Endothelial cell of umbilical vein (primary cell): ENCODE data around the gene CST1. TPM values are rescaled to one million over a fixed set of nuclear protein-coding genes. Genes with fewer than 3 reads are reported as not detected.

Source experiments
- BruUV-seq: library from RNA; stranded (reverse); fragments of 400-500 nt; replicated peaks from 2 replicates; lab custom pipeline; 2021; lab: Mats Ljungman, UMichigan
- CTCF ChIA-PET: fragments of 300-600, 350-600 bp; sonication (Branson Sonifier 250); formaldehyde crosslinking; loops from one replicate; lab custom pipeline; 2021; ENCODE audit warnings: antibody characterized with exemption, inconsistent platforms; lab: Charles Lee
- POLR2A ChIA-PET: fragments of 300-600, 350-600 bp; sonication (Branson Sonifier 250); formaldehyde crosslinking; loops from one replicate; lab custom pipeline; 2021; ENCODE audit warnings: antibody characterized with exemption, inconsistent platforms; lab: Charles Lee
- DNase-seq: peaks from one replicate; pipeline ENCODE4 v3.0.0-alpha.2; 2011; ENCODE audit warnings: low read depth, low spot score
- FAIRE-seq: peaks from 2 replicates; lab custom pipeline; 2011; peaks lifted over from hg19 to GRCh38; lab: Jason Lieb, UNC
- H2AFZ ChIP-seq: 2 replicates; pipeline ENCODE4 v1.6.0; 2012; ENCODE audit warnings: low read depth, low read length, control low read depth, inconsistent platforms
- H3K27ac ChIP-seq: 2 replicates; pipeline ENCODE4 v1.5.1; 2011; ENCODE audit warnings: low read depth, mild to moderate bottlenecking, control low read depth, low read length, moderate library complexity; ENCODE audit not compliant: insufficient read depth
- H3K27me3 ChIP-seq, 2 experiments: 2 replicates each; pipeline versions ENCODE4 v1.6.0 to v1.6.1; 2011; ENCODE audit warnings: low read length in 2 of 2, mixed read lengths in 1 of 2; ENCODE audit not compliant: control insufficient read depth in 2 of 2, insufficient read depth in 2 of 2
- H3K36me3 ChIP-seq, 2 experiments: 2 replicates in 1 of 2; 3 replicates in 1 of 2; pipeline ENCODE4 v1.5.1; 2011; ENCODE audit warnings: low read length in 2 of 2, mild to moderate bottlenecking in 1 of 2, moderate library complexity in 1 of 2; ENCODE audit not compliant: control insufficient read depth in 2 of 2, insufficient read depth in 2 of 2; ENCODE audit errors: extremely low read depth in 1 of 2
- H3K4me1 ChIP-seq: 3 replicates; pipeline ENCODE4 v1.5.1; 2011; ENCODE audit warnings: mild to moderate bottlenecking, low read length; ENCODE audit not compliant: control insufficient read depth, insufficient read depth; ENCODE audit errors: extremely low read depth
- H3K4me2 ChIP-seq: 2 replicates; pipeline ENCODE4 v1.6.1; 2011; ENCODE audit warnings: low read length, control low read depth, mixed read lengths; ENCODE audit not compliant: insufficient read depth
- H3K4me3 ChIP-seq, 3 experiments: fragments of 200-600 bp in 1 of 3; sonication (generic), shearing (Covaris generic) in 1 of 3; replicated peaks in 1 of 3; 2 replicates each; pipeline ENCODE4 v1.5.1; 2011 to 2016; ENCODE audit warnings: control low read depth in 3 of 3, low read length in 3 of 3, mild to moderate bottlenecking in 2 of 3, inconsistent platforms in 1 of 3, low read depth in 1 of 3, moderate library complexity in 1 of 3; ENCODE audit not compliant: insufficient read depth in 1 of 3
- H3K79me2 ChIP-seq: 2 replicates; pipeline ENCODE4 v1.6.0; 2012; ENCODE audit warnings: low read length, inconsistent platforms; ENCODE audit not compliant: control insufficient read depth, insufficient read depth
- H3K9ac ChIP-seq: replicated peaks from 2 replicates; pipeline ENCODE3; 2011; ENCODE audit warnings: low read length, control low read depth; ENCODE audit not compliant: insufficient read depth; ENCODE audit errors: extremely low read depth
- H3K9me1 ChIP-seq: replicated peaks from 3 replicates; pipeline ENCODE4 v1.6.0; 2011; ENCODE audit warnings: mild to moderate bottlenecking, low read length; ENCODE audit not compliant: control insufficient read depth, insufficient read depth; ENCODE audit errors: extremely low read depth
- H3K9me3 ChIP-seq: replicated peaks from 2 replicates; pipeline ENCODE4 v1.5.1; 2012; ENCODE audit warnings: low read length, inconsistent platforms; ENCODE audit not compliant: control insufficient read depth, insufficient read depth
- H4K20me1 ChIP-seq: replicated peaks from 2 replicates; pipeline ENCODE3; 2011; ENCODE audit warnings: mild to moderate bottlenecking, low read length; ENCODE audit not compliant: control insufficient read depth, insufficient read depth; ENCODE audit errors: extremely low read depth
- EZH2 ChIP-seq: IDR thresholded peaks from 2 replicates; pipeline ENCODE4 v1.6.1; 2012; ENCODE audit warnings: borderline replicate concordance, low read depth, mild to moderate bottlenecking, moderate library complexity, low read length, inconsistent platforms; ENCODE audit not compliant: severe bottlenecking
- FOS ChIP-seq: IDR thresholded peaks from 2 replicates; pipeline ENCODE4 v1.6.1; 2011; ENCODE audit warnings: mild to moderate bottlenecking, low read length, moderate library complexity, borderline replicate concordance; ENCODE audit not compliant: insufficient read depth
- GATA2 ChIP-seq: IDR thresholded peaks from 2 replicates; pipeline ENCODE4 v1.7.0; 2011; ENCODE audit warnings: low read depth, mild to moderate bottlenecking, moderate library complexity, mixed read lengths, low read length; ENCODE audit not compliant: insufficient read length, insufficient read depth
- JUN ChIP-seq: IDR thresholded peaks from 2 replicates; pipeline ENCODE4 v1.6.1; 2011; ENCODE audit warnings: borderline replicate concordance, low read depth; ENCODE audit not compliant: insufficient read length, insufficient read depth
- MYC ChIP-seq: IDR thresholded peaks from one replicate; pipeline ENCODE4 v1.6.1; 2011; ENCODE audit warnings: mild to moderate bottlenecking, low read depth, low read length
- POLR2A ChIP-seq: IDR thresholded peaks from 2 replicates; pipeline ENCODE4 v1.6.1; 2012; ENCODE audit warnings: low read depth, mild to moderate bottlenecking, control low read depth, low read length
- POLR2AphosphoS5 ChIP-seq: IDR thresholded peaks from 2 replicates; pipeline ENCODE4 v1.6.1; 2012; ENCODE audit warnings: low read depth, mild to moderate bottlenecking, control low read depth, low read length, moderate library complexity; ENCODE audit not compliant: insufficient read depth
- dilution Hi-C: fragments of 300-500 bp; cut with MboI; formaldehyde crosslinking; loops from one replicate; pipeline ENCODE4 v1.15.0; 2019; ENCODE audit warnings: low sequenced_read_pairs; ENCODE audit not compliant: extremely low pct_ligation_motif_present
- intact Hi-C: fragments of 100-400 bp; cut with micrococcal nuclease; formaldehyde crosslinking; loops from one replicate; pipeline ENCODE4 v1.10.0; 2022
- polyA plus RNA-seq, 4 experiments: library from polyadenylated mRNA; depleted of rRNA in 3 of 4; stranded (reverse) in 3 of 4; unstranded in 1 of 4; fragments of >200 nt; gene quantifications; 2 replicates each; pipeline versions ENCODE4 v1.2.1 to v1.2.3, GENCODE V29; 2011 to 2012; ENCODE audit warnings: missing spikeins in 1 of 4
- total RNA-seq: library from RNA; stranded (reverse); gene quantifications from 2 replicates; pipeline ENCODE4 v1.2.3, GENCODE V29; 2021
- TF ChIP-seq, protein P1 (sequence below): IDR thresholded peaks from 2 replicates; pipeline ENCODE4 v1.6.1; 2011; ENCODE audit not compliant: insufficient read depth, insufficient read length

The CST1 gene
- total and polyA plus RNA-seq, 2 donors (not counting 3 experiments of a cell fraction or from before 2014, with no cell fraction given): 0.19 to 2.2 TPM

DNA sequence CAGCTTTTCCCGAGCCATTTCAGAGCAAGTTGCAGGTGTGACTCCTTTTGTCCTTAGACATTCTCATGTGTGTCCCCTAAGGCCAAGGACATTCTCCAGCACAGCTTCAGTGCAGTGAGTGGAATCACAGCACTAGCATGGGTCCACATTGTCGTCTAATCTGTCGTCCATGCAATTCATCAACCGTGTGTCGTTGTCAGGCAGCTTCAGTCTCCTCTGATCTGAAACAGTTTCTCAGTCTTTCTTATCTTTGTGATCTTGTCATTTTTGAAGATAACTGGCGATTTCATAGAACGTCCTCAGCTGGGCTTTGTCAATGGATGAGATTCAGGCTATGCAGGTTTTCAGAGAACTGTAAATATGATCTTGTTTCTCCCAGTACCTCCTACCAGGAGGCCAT, 44.1 kb upstream of the CST1 start:
- Histone ChIP-seq H3K9ac (no peak overlapping the region), H3K27ac (no peak overlapping the region), H3K9me1 (no peaks in the 10 kb centered on the region), H2AFZ (no peak overlapping the region), H4K20me1 (no peaks in the 10 kb centered on the region), H3K4me3 (no peak overlapping the region), H3K4me1 (no peaks in the 10 kb centered on the region), H3K27me3 (peaks cover 3 to 5% of the 10 kb centered on the region in 2 experiments), H3K79me2 (no peaks in the 10 kb centered on the region), H3K4me2 (no peak overlapping the region), H3K9me3 (no peaks in the 10 kb centered on the region), H3K36me3 (no peaks in the 10 kb centered on the region)
- ChIA-PET CTCF (no interaction called here), POLR2A (no interaction called here)
- no TSS peak for BruUV-seq
- FAIRE-seq: no peak
- dilution Hi-C loops: no loop called here
- no peak for DNase-seq
- intact Hi-C loops: loop anchor here (5.0 kb wide), 2 partner anchors 128 to 367 kb away; no protein-coding TSS in a partner anchor
- no peak for TF ChIP-seq MYC
- no peak for TF ChIP-seq EZH2

DNA sequence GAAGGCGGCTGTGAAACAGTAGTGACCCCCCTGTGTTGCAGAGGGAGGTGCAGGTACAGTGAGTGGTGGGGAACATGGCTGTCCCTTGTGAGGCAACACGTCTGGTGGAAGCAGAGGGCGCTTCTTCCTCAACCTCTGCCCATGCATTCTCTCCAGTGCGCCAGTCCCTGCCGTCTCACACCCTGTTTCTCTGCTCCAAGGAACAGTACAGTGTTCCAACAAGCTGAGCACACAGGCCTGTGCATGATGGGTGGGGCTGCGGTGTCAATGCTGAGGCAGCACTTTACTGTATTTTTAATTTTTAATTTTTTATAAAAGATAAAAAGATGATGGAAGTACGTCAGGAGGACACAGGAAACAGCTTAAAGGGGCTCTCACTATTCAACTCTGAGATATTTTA, 43.3 kb upstream of the CST1 start:
- BruUV-seq: no TSS peak
- H2AFZ ChIP-seq: no peak overlapping the region
- dilution Hi-C loops (no loop called here), intact Hi-C loops (no loop called here)
- no peaks in the 10 kb centered on the region for H3K36me3 ChIP-seq
- no peaks in the 10 kb centered on the region for H4K20me1 ChIP-seq
- CTCF ChIA-PET: no interaction called here
- FAIRE-seq (no peak), DNase-seq (no peak)
- H3K9me1 ChIP-seq: no peaks in the 10 kb centered on the region
- no peaks in the 10 kb centered on the region for H3K4me1 ChIP-seq
- H3K4me2 ChIP-seq: no peak overlapping the region
- H3K27ac ChIP-seq: no peak overlapping the region
- peaks cover 3 to 5% of the 10 kb centered on the region in 2 experiments for H3K27me3 ChIP-seq
- H3K9ac ChIP-seq: no peak overlapping the region
- POLR2A ChIA-PET: no interaction called here
- no peaks in the 10 kb centered on the region for H3K9me3 ChIP-seq
- no peaks in the 10 kb centered on the region for H3K79me2 ChIP-seq
- no peak overlapping the region for H3K4me3 ChIP-seq
- TF ChIP-seq JUN (no peak), POLR2AphosphoS5 (no peak), GATA2 (no peak), FOS (no peak), POLR2A (no peak)
- TF ChIP-seq, protein P1, sequence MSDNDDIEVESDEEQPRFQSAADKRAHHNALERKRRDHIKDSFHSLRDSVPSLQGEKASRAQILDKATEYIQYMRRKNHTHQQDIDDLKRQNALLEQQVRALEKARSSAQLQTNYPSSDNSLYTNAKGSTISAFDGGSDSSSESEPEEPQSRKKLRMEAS: no peak
